Nephron progenitor cell (in vitro differentiated cells): ENCODE measurements around the gene NPM3.

Source experiments
- DNase-seq: peaks from one replicate; pipeline ENCODE4 v3.0.0; 2021
- H3K27ac Mint-ChIP-seq: 2 replicates; pipeline ENCODE4 v1.8.0; 2021; ENCODE audit warnings: mild to moderate bottlenecking, moderate library complexity, mixed read lengths
- H3K27me3 Mint-ChIP-seq: 2 replicates; pipeline ENCODE4 v1.8.0; 2021; ENCODE audit warnings: mild to moderate bottlenecking, low read depth, mixed read lengths; ENCODE audit not compliant: poor library complexity
- H3K36me3 Mint-ChIP-seq: 2 replicates; pipeline ENCODE4 v1.8.0; 2021; ENCODE audit warnings: low read depth, mixed read lengths
- H3K4me1 Mint-ChIP-seq: 2 replicates; pipeline ENCODE4 v1.8.0; 2021; ENCODE audit warnings: mixed read lengths
- H3K4me3 Mint-ChIP-seq: 2 replicates; pipeline ENCODE4 v1.8.0; 2021; ENCODE audit warnings: mild to moderate bottlenecking, moderate library complexity, mixed read lengths
- H3K9me3 Mint-ChIP-seq: 2 replicates; pipeline ENCODE4 v1.8.0; 2021; ENCODE audit warnings: mild to moderate bottlenecking, moderate library complexity, mixed read lengths
- CTCF ChIP-seq: fragments of 200-600 bp; sonication (generic); IDR thresholded peaks from 2 replicates; pipeline ENCODE4 v1.5.0; 2021; ENCODE audit warnings: antibody characterized with exemption

The NPM3 gene

DNA sequence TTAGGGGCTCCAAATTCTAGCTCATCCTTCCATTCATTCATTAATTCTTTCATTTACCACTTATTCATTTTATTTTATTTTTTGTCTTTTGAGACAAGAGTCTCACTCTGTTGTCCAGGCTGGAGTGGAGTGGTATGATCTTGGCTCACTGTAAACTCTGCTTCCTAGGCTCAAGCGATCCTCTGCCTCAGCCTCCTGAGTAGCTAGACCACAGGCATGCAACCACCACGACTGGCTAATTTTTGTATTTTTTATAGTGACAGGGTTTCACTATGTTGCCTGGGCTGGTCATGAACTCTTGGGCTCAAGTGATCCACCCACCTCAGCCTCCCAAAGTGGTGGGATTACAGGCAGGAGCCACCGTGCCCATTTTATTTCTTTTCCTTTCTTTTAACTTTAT, 39.0 kb downstream of the NPM3 start:
- Mint-ChIP-seq H3K36me3 (no peaks in the 10 kb centered on the region), H3K27ac (no peak overlapping the region), H3K4me1 (peaks cover 26% of the 10 kb centered on the region), H3K9me3 (no peaks in the 10 kb centered on the region), H3K27me3 (no peaks in the 10 kb centered on the region), H3K4me3 (no peak overlapping the region)
- no peak for TF ChIP-seq CTCF
- no peak for DNase-seq

- Mint-ChIP-seq H3K36me3 (no peaks in the 10 kb centered on the region), H3K27me3 (no peaks in the 10 kb centered on the region), H3K9me3 (no peaks in the 10 kb centered on the region), H3K4me1 (peaks cover 12% of the 10 kb centered on the region), H3K4me3 (no peak overlapping the region), H3K27ac (no peak overlapping the region)
- no peak for DNase-seq
- TF ChIP-seq CTCF: no peak
These were observed 41.3 kb downstream of the NPM3 start for GRCh38 chr10:101741938-101742337.

- H3K27ac Mint-ChIP-seq: no peak overlapping the region
- no peak for DNase-seq
- H3K9me3 Mint-ChIP-seq: no peaks in the 10 kb centered on the region
- H3K4me1 Mint-ChIP-seq: peaks cover 17% of the 10 kb centered on the region
- H3K4me3 Mint-ChIP-seq: no peak overlapping the region
- TF ChIP-seq CTCF: no peak
- H3K36me3 Mint-ChIP-seq: no peaks in the 10 kb centered on the region
- no peaks in the 10 kb centered on the region for H3K27me3 Mint-ChIP-seq
These were observed 46.6 kb downstream of the NPM3 start for GRCh38 chr10:101736666-101737065.

DNA sequence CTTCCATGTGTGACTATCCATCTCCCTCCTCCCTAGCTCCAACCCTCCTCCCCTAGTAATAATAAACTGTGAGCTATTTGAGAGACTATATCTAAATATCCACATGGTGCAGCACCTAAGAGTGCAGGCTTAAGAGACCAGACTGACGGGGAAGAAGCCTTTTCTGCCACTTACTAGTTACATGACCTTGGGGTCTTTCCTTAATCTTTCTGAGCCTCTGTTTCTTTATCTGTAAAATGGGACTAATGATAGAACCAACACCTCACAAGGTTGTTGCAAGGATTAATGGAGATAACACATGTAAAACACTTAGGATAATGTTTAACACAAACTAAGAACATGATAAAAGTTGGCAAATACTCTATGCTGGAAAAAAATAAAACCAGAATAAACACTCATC, 51.1 kb downstream of the NPM3 start:
- no peak for TF ChIP-seq CTCF
- no peak for DNase-seq
- peaks cover 2% of the 10 kb centered on the region for H3K27me3 Mint-ChIP-seq
- H3K36me3 Mint-ChIP-seq: no peaks in the 10 kb centered on the region
- no peak overlapping the region for H3K4me3 Mint-ChIP-seq
- H3K4me1 Mint-ChIP-seq: peaks cover 13% of the 10 kb centered on the region
- no peak overlapping the region for H3K27ac Mint-ChIP-seq
- no peaks in the 10 kb centered on the region for H3K9me3 Mint-ChIP-seq
